RPMI7951 (cell line): ENCODE results near the gene APLNR. TPM values are rescaled to one million over a fixed set of nuclear protein-coding genes. Genes with fewer than 3 reads are reported as not detected.

Experiments used
- DNase-seq: peaks from one replicate; pipeline ENCODE4 v3.0.0-alpha.2; 2012; ENCODE audit warnings: low read depth
- total RNA-seq: library from RNA; depleted of rRNA; stranded (reverse); fragments of >200 nt; shearing (Covaris generic); gene quantifications from 2 replicates; pipeline ENCODE4 v1.2.3, GENCODE V29; 2014

The APLNR gene
- total RNA-seq, 1 experiment from 2014 or later, result not detected

DNA sequence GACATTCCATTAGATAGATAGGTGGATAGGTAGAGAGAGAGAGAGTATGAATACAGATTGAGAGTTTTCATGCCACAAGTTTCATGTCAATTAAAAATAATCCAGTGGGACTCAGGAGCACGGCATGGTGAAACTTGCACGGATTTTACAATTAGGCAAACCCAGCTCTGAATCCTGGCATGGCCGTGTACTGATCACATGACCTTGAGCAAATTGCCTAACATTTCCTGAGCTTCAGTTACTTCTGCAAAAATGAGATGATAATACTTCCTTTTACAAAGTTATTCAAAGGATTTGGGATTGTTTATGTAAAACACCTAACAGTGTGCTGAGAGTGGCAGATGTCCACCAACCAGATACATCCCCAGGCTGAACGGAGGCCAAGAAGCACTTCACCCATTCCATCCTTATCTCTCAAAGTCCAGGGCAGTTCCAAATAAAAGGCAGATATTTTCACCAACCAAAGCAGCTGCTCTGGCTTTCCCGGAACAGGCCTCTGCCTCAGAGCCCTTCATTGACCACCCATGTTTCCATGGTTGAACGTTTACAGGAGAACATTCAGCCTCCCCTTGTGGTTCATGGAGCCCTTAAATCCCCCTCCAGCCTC, 17.9 kb downstream of the APLNR start:
- no peak for DNase-seq

DNA sequence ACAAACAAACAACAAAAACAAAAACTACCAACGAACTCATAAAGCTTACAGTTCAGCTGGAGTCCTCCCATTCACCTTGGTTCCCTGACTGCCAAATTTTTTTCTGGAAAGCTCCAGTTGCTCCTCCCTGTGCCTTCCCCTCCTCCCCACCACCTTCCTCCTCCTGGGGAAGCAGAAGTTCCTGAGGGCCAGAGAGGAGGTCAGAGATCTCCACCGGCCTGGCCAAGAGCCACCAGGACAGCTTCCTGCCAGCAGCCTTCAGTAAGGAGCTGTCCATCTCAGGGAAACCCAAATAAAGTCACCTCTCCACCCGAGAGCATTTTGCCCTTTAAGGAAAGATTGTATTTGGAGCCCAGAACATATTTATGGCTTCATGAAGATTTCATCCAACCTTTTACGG, 20.0 kb downstream of the APLNR start:
- no peak for DNase-seq

DNA sequence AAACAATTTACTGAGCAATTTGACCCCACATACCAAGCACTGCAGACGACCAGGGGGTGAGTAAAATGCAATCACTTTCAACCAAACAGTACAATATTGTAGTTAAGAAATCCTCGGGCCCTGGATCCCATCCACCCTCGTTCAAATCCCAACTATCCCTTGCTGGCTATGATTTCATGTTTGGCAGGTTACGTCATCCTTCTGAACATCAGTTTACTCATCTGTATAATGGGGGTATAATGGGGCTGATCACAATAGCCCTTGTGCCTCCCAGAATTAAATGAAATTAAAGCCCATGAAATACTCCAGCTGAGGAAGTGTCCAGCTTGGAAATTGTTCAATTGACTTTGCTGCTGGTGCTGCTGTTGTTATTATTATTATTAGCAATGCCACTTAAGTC, 20.6 kb downstream of the APLNR start:
- no peak for DNase-seq

DNA sequence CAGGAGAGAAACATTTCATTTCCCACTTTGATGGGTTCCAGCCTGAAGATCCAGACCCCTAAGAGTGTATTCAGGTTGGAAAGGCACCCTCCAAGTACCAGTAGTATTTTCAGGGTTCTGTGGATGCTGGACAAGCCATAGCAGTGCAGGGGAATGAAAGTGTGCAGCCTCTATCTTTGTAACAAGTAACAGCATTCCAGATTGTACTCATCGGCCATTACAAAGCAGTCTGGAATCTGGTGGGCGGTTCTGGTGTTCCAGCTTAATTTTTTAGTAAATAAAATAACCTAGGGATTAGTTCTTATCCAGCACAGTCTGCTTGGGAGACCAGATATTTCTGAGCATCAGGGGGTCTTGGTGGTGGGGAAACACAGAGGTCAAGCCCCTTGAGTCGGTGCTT, 22.6 kb downstream of the APLNR start:
- no peak for DNase-seq

DNA sequence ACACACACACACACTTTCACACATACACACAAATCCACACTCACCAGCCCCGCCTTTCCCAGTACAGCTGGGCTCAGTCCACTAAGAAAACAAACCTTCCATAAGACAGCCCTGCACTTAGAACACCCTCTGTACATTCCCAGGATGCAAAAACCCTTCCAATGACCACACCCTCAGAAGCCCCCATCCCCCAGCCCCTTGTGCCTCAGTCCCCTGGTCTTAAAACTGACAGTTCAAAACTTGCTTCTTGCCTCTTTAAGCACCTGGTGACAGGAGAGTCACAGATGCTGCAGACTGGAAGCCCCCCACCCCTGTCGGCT, 23.0 kb downstream of the APLNR start:
- DNase-seq, result no peak

DNA sequence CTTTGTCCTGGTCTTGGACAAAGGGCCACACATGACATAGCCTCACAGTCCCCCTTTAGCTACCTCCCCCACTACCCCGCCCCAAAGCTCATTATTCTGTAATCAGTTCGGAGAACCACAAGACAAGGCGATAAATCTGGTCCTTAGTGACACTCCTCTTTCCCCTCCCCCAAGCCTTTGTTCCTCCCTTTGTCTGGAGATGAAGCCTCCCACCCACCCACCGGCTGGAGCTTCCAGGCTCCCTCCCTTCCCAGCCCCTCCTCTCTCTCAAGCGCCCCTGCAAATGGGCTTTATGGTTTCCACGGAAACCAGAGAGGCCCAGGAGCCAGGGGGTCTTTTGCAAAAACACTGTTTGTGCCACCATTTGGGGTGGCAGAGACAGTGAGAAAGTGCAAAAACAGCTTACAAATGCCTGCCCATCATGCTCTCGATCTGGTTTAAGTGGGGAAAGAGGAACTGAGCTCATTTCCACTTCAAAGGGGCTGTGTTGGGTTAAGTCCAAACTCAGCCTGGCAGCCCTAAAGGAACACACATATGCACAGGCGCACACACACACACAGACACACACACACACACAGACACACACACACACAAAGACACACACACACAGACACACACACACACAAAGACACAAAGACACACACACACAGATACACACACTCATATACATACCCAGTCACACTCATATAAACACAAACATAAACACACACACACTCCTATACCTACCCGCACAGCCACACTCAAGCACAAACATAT, 23.5 kb downstream of the APLNR start:
- DNase-seq, result no peak

DNA sequence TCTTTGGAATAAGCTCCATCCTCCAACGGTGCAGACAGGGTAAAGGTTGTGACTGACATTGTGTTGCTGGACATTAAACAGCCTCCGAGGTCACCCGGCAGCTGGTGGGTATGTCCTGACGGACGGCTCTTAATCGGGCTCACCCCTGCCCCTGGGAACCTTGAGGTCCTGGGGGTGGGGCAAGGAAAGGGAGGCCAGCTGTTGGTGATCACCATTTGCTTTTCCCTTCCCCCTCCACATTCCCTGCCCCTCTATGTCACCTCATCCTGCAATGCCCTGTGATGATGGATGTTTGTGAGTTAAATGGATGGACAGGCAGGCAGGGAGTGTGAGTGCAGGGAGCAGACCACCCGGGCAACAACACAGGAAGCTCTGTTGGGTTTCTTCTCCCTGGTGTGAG, 26.3 kb downstream of the APLNR start:
- no peak for DNase-seq

DNA sequence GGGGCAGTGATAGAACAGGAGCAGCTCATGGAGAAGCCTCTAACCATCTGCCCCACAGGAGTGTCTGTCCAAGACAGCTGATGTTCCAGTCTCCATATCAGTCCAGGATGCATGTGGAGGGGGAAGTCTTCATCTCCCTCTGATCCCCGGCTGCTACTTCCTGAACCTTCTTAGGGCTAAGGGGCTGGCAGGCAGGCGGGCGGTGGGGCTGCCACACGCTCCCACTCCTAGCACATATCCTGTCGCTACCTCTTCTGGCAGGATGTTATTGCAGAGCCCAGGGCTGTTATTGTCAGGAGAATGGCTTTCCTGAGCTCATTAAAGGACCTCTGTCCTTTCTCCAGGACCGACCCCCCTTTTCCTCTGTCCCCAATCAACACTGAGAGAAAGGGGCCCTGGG, 29.9 kb downstream of the APLNR start:
- DNase-seq, result no peak

DNA sequence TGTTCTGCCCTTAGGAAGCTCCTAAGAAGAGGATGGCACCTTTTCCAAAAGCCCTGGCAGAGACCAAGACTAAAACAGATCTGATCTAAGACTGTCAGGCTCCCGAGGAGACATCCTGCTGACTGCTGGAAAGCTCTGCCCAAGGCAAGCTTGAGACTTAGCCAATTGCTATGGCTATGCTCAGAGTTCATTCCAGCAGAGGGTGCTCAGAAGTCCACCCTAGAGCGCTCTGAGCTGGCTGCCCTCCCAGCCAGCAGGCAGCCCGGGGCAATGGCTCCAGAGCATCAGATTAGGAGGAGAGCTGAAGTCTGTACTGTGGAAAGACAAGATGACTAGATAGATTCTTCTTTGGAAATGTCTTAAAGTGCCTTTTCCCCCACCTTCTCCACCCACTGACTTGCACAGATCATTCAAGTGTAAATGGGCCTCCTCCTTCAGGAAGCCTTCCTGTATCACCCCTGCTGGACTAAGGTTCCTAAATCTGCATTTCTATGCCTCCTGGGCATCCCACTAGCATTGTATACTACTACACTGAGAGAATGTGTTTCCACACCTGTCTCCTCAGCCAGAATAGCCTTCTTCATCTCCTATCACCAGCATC, 31.9 kb downstream of the APLNR start:
- DNase-seq, result peak; percentile 18

DNA sequence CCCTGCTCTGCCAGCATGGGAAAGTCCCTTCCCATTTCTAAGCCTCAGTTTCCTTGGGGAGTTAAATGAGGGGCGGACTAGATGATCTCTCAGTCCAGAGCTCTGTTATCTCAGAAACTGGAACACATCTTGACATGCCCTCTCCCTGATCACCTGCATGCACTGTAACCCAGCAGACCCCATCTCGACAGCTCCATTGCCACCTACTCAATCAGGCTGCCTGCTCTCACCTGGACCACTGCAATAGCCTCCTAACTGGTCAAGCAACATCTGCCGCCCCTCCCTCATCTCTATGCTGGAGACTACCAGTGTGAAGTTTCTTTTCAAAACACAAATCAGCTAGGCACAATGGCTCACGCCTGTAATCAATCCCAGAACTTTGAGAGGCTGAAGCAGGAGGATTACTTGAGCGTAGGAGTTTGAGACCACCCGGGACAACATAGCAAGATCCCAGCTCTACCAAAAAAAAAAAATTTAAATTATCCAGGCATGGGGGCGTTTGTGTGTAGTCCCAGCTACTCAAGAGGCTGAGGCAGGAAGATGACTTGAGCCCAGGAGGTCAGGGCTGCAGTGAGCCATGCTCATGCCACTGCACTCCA, 33.1 kb downstream of the APLNR start:
- no peak for DNase-seq

DNA sequence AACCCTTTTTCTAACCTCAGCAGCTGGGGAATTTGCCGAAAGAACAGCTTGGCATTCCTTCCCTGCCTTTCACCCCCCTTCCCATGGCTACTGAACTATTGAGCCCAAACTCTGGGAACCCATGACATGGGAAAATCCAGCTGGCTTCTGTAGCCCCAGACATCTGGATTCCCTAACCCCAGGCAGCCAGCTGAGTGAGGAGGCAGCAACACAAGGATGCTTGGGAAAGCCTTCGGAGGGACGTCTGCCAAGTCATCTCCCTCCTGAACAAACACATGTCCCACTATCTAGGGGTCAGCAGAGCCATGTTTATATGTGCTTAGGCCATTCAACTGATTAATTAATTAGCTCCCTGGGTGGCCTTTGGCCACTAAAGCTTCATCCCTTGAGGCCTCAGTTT, 33.7 kb downstream of the APLNR start:
- DNase-seq, result peak; percentile 2

DNA sequence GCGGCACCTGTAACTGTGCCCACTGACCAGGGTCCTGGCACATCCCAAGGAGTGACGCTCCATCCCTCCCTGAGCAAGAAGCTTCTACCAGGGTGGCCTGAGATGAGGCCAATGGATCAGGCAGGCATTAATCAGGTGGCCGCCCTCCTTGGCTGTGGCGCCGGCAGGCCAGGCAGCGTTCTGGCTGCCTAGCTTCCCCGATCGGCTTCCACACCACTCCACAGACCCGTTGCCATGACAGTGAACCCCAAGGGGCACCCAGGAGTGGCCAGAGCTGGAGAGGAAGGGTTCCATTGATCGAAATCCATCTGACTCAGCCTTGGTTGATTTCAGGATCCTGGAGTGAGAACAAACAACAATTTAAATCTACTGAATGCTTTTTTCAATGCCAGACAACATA, 34.8 kb downstream of the APLNR start:
- no peak for DNase-seq

DNA sequence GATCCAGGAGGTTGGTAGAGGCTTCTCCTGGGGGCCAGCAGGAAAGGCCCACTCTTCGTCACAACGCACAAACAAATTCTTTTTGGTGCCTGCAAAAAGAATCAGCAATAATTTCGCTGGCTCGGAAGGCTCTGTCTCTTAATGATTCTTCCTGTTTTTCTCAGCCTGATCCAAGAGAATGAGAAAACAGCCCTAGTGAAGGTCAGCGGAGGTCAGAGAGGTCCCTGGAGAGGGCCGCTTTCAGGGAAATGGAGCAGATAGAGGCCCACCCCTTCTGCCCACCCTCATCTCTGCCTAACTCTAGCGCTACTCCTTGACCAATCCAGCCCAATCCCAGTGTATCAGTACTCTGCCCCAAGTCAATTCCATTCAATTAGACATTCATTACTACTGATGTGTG, 36.1 kb downstream of the APLNR start:
- no peak for DNase-seq

DNA sequence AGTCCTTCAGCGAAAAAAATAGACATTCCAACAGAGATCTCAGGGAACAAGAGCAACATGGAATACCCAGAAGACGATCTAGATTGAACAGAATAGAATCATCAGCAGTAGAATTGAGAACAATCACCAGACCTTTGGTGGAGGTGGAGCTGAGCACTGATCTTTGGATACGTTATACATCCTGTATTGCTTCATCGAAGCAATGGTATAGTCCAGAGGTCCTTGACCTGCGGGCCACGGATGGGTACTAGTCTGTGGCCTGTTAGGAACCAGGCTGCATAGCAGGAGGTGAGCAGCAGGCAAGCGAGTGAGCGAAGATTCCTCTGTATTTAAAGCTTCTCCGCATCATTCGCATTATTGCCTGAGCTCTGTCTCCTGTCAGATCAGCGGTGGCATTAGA, 37.7 kb downstream of the APLNR start:
- DNase-seq, result no peak

DNA sequence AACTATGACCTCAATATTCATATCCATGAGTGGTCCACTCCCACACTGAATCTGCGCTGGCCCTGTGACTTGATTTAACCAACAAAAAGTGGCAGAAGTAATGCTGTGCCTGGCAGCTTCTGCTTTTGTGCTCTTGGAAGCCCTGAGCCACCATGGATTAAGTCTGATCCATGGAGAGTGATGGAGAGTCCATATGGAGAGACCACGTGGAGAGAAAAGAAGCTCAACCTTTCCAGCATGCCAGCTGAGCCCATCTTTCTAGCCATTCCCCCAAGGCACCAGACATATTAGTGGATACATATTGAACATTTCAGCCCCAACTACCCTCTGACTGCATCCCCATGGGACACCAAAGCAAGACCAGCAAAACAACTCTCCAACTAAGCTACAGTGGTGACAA, 39.3 kb downstream of the APLNR start:
- no peak for DNase-seq

DNA sequence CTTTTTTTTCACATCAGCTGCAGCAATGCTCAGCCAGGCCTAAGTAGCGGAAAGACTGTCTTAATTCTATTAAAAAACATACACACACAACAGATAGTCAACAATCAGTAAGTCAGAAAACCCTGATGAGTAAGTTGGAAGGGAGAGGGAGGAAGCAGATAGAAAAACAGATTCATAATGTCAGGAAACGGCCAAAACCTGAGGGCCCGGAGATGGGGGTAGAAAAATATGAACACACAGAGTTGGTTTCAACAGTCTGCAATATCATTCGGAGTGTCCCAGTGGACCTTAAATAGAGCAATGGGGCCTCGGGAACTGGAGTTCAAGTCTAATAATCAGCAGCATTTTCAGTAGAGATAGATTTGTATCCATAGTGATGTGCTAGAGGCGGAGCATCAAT, 40.5 kb downstream of the APLNR start:
- DNase-seq, result no peak

DNA sequence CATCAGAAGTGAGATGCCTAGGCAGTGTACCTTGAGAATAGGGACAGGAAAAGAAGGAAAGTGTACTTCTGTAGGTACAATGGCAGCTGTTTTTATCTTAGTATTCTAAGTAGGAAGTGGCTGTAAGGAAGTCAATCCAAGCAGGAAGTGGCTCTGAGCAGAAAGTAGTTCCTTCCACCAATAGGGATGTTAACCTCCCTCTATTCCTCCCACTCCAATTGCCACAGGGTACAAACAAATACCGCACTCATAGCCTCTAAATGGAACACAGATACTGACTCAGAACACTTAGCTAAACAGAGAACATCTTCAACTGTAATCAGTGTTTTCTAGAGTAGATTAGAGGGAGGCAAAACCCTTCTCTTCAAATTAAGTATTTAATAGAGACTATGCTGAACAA, 44.7 kb downstream of the APLNR start:
- DNase-seq, result no peak

DNA sequence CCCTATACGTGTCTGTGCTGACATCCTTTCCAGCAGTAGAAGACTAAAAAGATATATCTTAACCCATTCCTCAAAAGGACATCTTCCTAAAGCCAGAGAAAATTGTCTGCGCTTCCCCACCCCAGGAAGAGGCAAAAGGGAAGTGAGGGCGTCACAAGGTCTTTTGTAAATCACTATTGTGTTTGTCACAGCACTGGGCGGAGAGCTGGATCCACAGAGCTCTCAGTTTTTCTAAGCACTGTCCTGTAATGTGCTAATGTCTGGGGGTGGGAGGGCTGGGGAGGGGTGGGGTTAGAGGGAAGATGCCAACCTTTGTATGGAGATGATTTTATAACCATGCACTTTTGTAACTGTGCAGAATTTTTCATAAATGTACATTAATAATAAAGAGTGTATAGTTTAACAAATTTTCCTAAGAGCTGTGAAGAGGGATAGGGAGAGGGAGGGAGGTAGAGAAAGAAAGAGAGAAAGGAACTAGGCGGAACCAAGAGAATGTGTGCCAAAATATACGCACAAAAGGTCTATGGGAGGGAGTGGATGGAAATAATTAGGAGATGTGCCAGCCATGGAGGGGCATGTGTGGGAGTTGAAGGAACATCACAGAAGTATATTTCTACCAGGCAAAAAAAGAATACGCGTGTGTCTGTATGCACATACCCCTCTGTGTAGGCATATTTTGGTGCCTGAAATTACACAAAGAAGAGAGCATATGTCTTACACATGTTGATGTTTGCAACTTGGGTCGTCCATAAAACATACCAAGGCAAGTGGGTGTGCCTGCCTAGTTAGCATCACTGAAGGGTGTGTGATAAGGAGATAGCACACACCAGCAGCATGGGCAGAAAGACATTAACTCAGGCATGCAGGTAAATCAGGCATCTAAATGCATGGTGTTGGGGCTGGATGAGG, 45.5 kb downstream of the APLNR start:
- no peak for DNase-seq

DNA sequence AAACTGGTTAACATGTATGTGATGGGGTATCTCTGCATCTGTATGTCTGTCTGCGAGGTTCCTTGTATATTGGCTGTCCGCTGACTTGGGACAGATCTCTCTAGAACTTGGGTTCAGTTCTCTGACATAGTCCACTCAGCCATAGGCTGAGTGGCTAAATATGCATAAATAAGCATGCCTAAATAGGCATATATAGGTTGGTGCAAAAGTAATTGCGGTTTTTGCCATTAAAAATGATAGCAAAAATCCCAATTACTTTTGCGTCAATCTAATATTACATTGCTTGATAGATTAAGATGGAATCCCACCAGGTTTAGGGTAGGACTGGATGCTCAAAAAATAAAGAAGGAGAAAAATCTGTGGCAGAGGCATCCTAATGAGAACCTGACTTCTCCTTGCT, 46.5 kb downstream of the APLNR start:
- DNase-seq, result no peak
